Sigmoid colon (tissue), 7 donors: Measurements from ENCODE around the gene EGFLAM. TPM values are rescaled to one million over a fixed set of nuclear protein-coding genes. Genes with fewer than 3 reads are reported as not detected.

Source experiments
- DNase-seq: peaks from one replicate; pipeline ENCODE4 v3.0.0-alpha.2; 2019
- H3K27ac ChIP-seq, 4 donors: fragments of 200-600 bp; sonication (generic); one replicate each; pipeline ENCODE4 v1.5.1; 2016 to 2019; ENCODE audit warnings: mild to moderate bottlenecking in 1 of 4
- H3K27me3 ChIP-seq, 3 donors: fragments of 200-600 bp; sonication (generic); one replicate each; pipeline ENCODE4 v1.5.1; 2019; ENCODE audit warnings: mild to moderate bottlenecking in 1 of 3
- H3K36me3 ChIP-seq, 4 donors: fragments of 200-600 bp; sonication (generic); one replicate each; pipeline ENCODE4 v1.5.1; 2016 to 2019
- H3K4me1 ChIP-seq, 4 donors: fragments of 200-600 bp; sonication (generic); one replicate each; pipeline ENCODE4 v1.5.1; 2017 to 2019
- H3K4me3 ChIP-seq, 4 donors: fragments of 200-600 bp; sonication (generic); one replicate each; pipeline ENCODE4 v1.5.1; 2017 to 2019; ENCODE audit warnings: mild to moderate bottlenecking in 2 of 4, moderate library complexity in 1 of 4
- H3K9me3 ChIP-seq, 4 donors: fragments of 200-600 bp in 3 of 4; sonication (generic) in 3 of 4; one replicate each; pipeline versions ENCODE4 v1.5.1 to v1.6.1; 2013 to 2019
- CTCF ChIP-seq, 4 experiments: fragments of 450-650 bp in 3 of 4; fragments of 200-600 bp in 1 of 4; IDR thresholded peaks; one replicate each; pipeline ENCODE4 v1.5.1; 2016 to 2019; ENCODE audit warnings: antibody characterized with exemption in 4 of 4, mild to moderate bottlenecking in 3 of 4, moderate library complexity in 2 of 4
- EP300 ChIP-seq, 4 donors: sonication (generic); formaldehyde crosslinking; IDR thresholded peaks; one replicate each; pipeline ENCODE4 v1.6.1; 2017; ENCODE audit warnings: antibody characterized with exemption in 4 of 4
- POLR2A ChIP-seq, 2 donors: fragments of 450-650 bp; IDR thresholded peaks; one replicate each; pipeline ENCODE4 v1.6.1; 2016; ENCODE audit warnings: antibody characterized with exemption in 2 of 2, mild to moderate bottlenecking in 2 of 2, moderate library complexity in 2 of 2
- POLR2AphosphoS5 ChIP-seq, 4 donors: sonication (generic); formaldehyde crosslinking; IDR thresholded peaks; one replicate each; pipeline ENCODE4 v1.6.1; 2017; ENCODE audit warnings: antibody characterized with exemption in 4 of 4
- WGBS, 2 donors: extraction: QIAGEN DNeasy Blood & Tissue Kit; methylation state at CpG; one replicate each; pipeline ENCODE4 v1.1.7; 2013; 5-methylcytosine and 5-hydroxymethylcytosine counted together
- intact Hi-C: fragments of 100-400 bp; cut with DNase I; formaldehyde crosslinking; loops from one replicate; pipeline ENCODE4 v1.15.1; 2023
- polyA plus RNA-seq, 3 donors: library from polyadenylated mRNA; stranded (reverse); fragments of 200-250 nt; gene quantifications; one replicate each; pipeline ENCODE4 v1.2.3, GENCODE V29; 2013
- total RNA-seq, 4 donors: library from RNA; depleted of rRNA; stranded (reverse); fragments of >200 nt; gene quantifications; one replicate each; pipeline ENCODE4 v1.1.0, GENCODE V29; 2016
- donor health status: healthy with polysubstance abuse.
- donor health status: Bipolar disorder and iron deficiency.
- donor health status: healthy.

Gene EGFLAM
- total and polyA plus RNA-seq, 7 donors: 0.46 to 5.7 (median 2.5) TPM

GRCh38 chr5:38404667-38405276, 146.4 kb downstream of the EGFLAM start:
- no peak overlapping the region for H3K4me3 ChIP-seq
- no peaks in the 10 kb centered on the region for H3K4me1 ChIP-seq
- no peaks in the 10 kb centered on the region for H3K36me3 ChIP-seq
- 49 to 51% methylated on average over 4 of the region's 4 CpGs for WGBS, 2 donors
- intact Hi-C loops: no loop called here
- H3K27me3 ChIP-seq: no peaks in the 10 kb centered on the region
- TF ChIP-seq EP300 (IDR thresholded peaks at IDR 0.05): no peak
- TF ChIP-seq POLR2A (IDR thresholded peaks at IDR 0.05): no peak
- TF ChIP-seq POLR2AphosphoS5 (IDR thresholded peaks at IDR 0.05): no peak
- no peak for TF ChIP-seq CTCF (IDR thresholded peaks at IDR 0.05)
- no peak for DNase-seq
- H3K27ac ChIP-seq: no peak overlapping the region
- no peaks in the 10 kb centered on the region for H3K9me3 ChIP-seq

DNA sequence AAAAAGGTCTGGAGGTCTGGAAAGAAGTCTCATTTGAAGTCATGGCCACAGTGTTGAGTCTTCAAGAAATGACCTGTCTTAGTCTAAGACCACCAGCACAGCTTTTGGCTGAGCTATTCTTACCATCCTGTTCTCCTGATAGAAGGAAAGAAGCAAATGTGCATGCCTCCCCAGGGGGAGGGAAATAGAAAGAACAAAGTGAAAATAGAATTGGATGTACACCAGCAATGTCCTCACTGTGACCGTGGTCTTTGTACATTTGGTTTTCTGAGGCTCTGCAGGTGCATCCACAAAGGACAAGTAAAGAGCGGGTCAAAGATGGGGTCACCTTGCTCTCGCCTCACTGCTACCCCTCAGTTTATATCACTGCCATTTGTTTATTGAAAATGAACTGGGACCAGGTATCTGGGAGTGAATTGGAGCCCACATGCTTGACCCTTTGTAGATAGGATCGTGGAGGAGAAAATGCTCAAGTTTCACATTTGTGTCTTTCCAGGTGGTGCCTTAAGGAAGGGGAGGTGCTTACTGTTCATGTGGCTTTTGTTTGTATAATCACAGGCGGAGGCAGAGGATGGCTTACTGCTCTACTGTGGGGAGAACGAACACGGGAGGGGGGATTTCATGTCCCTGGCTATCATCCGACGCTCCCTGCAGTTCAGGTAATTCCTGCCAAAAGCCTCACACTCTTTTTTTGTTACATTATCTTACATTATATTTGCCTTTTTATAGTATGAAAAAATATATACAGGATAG, 150.3 kb downstream of the EGFLAM start:
- no peak overlapping the region for H3K27ac ChIP-seq
- H3K27me3 ChIP-seq: no peaks in the 10 kb centered on the region
- no peak for DNase-seq
- 55 to 74% methylated on average over 9 of the region's 9 CpGs for WGBS, 2 donors
- no peak overlapping the region for H3K4me3 ChIP-seq
- intact Hi-C loops: no loop called here
- H3K36me3 ChIP-seq: no peaks in the 10 kb centered on the region
- peaks cover 0 to 7% (median 4%) of the 10 kb centered on the region in 4 donors for H3K4me1 ChIP-seq
- H3K9me3 ChIP-seq: no peaks in the 10 kb centered on the region
- TF ChIP-seq CTCF (IDR thresholded peaks at IDR 0.05): no peak
- TF ChIP-seq EP300 (IDR thresholded peaks at IDR 0.05): no peak
- no peak for TF ChIP-seq POLR2AphosphoS5 (IDR thresholded peaks at IDR 0.05)
- no peak for TF ChIP-seq POLR2A (IDR thresholded peaks at IDR 0.05)

DNA sequence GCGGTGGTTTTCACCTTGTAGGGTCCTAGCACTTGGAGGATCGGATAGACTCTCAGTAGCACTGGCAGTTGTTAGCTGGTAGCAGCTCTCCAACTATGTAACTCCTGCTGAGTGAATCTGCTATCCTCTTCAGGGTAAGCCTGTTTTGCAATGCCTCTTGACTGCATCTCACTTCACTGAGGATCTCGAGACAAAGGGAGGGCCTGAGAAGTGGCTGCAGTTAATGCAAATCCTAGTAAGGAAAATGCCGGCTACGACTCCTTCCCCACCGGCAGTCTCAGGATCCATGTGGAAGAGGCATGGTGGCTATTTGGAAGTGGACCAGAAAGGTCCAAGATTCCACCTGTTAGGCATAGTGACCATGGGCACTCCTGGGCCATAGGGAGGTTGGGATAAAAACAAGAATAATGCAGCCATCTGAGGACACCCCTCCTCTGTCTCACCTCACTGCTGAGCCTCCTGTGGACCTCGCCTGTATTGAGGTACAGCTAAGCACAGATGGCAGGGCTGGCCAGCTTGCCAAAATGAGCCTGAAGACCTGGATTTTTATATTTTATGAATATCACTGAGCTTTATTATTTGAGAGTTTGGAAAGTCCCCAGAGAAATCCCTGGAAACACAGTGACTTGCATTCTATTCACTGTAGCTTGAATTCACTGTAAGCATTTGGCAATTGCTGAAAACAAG, 152.1 kb downstream of the EGFLAM start:
- intact Hi-C loops: no loop called here
- DNase-seq: no peak
- 79 to 87% methylated on average over 7 of the region's 7 CpGs for WGBS, 2 donors
- Histone ChIP-seq H3K27me3 (no peaks in the 10 kb centered on the region), H3K9me3 (no peaks in the 10 kb centered on the region), H3K4me3 (no peak overlapping the region), H3K27ac (no peak overlapping the region), H3K4me1 (peaks cover 0 to 9% (median 7%) of the 10 kb centered on the region in 4 donors), H3K36me3 (no peaks in the 10 kb centered on the region)
- TF ChIP-seq EP300 (IDR thresholded peaks at IDR 0.05): no peak
- no peak for TF ChIP-seq POLR2A (IDR thresholded peaks at IDR 0.05)
- TF ChIP-seq CTCF (IDR thresholded peaks at IDR 0.05): no peak
- no peak for TF ChIP-seq POLR2AphosphoS5 (IDR thresholded peaks at IDR 0.05)

- intact Hi-C loops: no loop called here
- Histone ChIP-seq H3K27ac (peak overlapping the region in 1 of 4 donors; percentile 10), H3K27me3 (no peaks in the 10 kb centered on the region), H3K4me1 (peaks cover 0 to 9% (median 7%) of the 10 kb centered on the region in 4 donors), H3K36me3 (no peaks in the 10 kb centered on the region), H3K9me3 (no peaks in the 10 kb centered on the region), H3K4me3 (no peak overlapping the region)
- DNase-seq: no peak
- no peak for TF ChIP-seq EP300 (IDR thresholded peaks at IDR 0.05)
- TF ChIP-seq POLR2AphosphoS5 (IDR thresholded peaks at IDR 0.05): no peak
- no peak for TF ChIP-seq POLR2A (IDR thresholded peaks at IDR 0.05)
- TF ChIP-seq CTCF (IDR thresholded peaks at IDR 0.05): no peak
- WGBS, 2 donors: 83 to 85% methylated on average over 12 of the region's 12 CpGs
Measured at GRCh38 chr5:38413696-38414095, 155.3 kb downstream of the EGFLAM start.
